GM12801 (cell line): ENCODE measurements around the gene GLS.

ENCODE experiments used
- CTCF ChIP-seq: IDR thresholded peaks from one replicate; pipeline ENCODE4 v1.5.1; 2011; ENCODE audit warnings: control low read depth; ENCODE audit not compliant: insufficient read length; ENCODE audit errors: extremely low read depth

GLS gene

GRCh38 chr2:190876631-190877030 is 4.0 kb upstream of the GLS start:
- no peak for TF ChIP-seq CTCF

GRCh38 chr2:190877436-190877835 is 3.2 kb upstream of the GLS start:
- no peak for TF ChIP-seq CTCF

DNA sequence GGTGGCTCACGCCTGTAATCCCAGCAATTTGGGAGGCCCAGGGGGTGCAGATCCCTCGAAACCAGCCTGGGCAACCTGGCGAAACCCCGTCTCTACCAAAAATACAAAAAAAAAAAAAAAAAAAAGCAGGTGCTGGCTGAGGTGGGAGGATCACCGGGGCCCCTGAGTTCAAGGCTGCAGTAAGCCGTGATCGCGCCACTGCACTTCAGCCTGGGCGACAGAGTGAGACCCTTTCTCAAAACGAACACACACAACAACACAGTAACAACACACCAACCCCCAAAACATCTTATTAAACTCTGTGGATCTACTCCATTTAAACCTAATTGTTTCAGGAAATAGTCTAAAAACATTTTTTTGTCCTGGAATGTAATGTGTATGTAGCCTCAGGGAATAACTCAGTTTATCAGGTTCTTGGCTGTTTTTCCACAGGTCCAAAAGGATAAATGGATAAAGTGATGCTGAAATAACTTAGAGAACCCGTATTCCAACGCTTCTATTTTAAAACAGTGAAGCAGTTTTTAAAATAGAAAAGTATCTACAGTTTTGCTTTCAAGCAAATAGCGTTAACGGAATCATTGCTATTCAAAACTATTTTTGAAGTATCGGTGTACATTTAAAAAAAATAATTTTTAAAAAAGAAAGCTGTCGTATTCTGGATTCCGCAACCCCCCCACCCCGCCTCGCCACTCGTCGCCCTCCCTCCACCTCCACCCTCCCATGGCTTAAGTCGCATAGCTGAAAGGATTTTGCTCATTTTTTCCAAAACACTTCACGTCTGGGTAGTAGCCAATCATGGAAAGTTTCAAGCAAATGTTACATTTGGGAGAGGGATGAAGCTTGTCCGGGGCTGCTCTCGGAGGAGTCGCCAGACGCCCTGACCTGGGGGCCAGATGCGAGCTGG is 895 bp upstream of the GLS start:
- TF ChIP-seq CTCF = no peak

DNA sequence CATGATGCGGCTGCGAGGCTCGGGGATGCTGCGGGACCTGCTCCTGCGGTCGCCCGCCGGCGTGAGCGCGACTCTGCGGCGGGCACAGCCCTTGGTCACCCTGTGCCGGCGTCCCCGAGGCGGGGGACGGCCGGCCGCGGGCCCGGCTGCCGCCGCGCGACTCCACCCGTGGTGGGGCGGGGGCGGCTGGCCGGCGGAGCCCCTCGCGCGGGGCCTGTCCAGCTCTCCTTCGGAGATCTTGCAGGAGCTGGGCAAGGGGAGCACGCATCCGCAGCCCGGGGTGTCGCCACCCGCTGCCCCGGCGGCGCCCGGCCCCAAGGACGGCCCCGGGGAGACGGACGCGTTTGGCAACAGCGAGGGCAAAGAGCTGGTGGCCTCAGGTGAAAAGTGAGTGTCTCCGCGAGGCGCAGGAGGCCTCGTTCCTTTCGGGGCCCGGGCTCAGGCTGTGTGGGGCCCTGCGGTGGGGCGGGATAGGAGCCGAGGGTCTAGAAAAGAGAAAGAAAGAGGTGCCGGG is 520 bp downstream of the GLS start:
- no peak for TF ChIP-seq CTCF

- no peak for TF ChIP-seq CTCF
Observed at GRCh38 chr2:190881598-190882410, 1.2 kb downstream of the GLS start.

DNA sequence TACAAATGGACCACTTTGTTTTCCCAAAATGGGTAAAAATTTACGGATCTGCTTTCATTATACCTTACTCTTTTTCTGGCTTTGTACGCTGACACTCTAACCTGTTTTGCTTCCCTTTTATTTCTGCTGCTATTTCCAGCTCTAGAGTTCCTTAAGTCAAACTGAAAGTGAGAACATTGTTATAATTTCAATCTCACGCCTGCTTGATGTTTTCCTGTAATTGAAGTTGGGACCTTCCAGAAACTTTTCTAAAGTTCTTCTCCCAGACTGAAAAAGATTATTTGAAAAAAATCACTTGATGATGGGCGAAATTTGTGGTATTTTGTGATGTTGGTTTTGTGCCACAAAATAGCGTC is 1.8 kb downstream of the GLS start:
- no peak for TF ChIP-seq CTCF

- no peak for TF ChIP-seq CTCF
Observed at GRCh38 chr2:190882856-190883582, 2.4 kb downstream of the GLS start.
